NB4 (cell line): Measurements from ENCODE around the gene CTBP2.

Experiments
- POLR2A ChIP-seq: IDR thresholded peaks from 2 replicates; pipeline ENCODE4 v1.6.1; 2011; ENCODE audit warnings: mild to moderate bottlenecking; ENCODE audit not compliant: insufficient read length; ENCODE audit errors: extremely low read depth
- TF ChIP-seq, protein P1 (sequence below): IDR thresholded peaks from one replicate; pipeline ENCODE4 v1.5.1; 2012; ENCODE audit warnings: low read depth, low read length

DNA sequence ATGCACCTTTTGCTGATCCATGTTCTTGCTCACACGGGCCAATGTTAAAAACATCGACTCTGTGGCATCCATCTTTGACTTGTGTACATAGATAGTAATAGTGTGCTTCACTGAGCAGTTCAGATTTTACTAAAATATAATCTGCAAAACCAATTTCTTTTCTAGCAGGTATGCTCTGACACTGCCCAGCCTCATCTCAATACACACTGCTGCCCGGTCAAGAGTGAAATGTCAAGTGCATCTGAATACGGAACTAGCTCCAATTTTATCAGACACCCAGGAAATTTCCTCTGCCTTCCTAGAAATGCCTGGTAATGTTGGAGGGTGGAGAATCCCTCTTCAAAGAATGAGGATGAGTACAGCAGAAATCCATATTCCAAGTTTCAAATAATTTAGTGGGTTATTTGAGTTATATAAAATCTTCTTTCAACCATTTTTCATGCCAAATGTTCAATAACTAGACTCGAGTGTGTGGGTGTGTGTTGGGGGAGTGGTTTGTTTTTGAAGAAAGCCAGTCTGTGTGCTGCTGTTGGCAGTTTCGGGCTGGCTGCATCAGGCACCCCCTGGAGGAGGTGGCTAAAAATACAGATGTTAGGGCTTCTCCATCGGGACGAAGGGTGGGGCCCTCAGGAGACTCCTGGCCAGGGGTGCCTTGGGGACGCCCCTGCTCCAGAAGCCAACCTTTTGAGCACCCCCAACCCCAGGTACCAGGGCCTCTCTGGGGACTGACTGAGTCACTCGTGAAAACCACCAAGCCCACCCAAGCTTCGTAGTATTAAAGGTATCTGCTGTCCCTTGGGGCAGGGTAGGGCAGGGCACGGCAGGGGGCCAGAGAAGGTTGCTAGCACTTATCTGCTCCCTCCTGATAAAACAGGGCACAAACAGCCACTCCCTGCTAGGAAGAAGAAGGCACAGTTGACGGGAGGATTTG, 15.4 kb downstream of the CTBP2 start:
- TF ChIP-seq POLR2A: no peak
- TF ChIP-seq, protein P1, sequence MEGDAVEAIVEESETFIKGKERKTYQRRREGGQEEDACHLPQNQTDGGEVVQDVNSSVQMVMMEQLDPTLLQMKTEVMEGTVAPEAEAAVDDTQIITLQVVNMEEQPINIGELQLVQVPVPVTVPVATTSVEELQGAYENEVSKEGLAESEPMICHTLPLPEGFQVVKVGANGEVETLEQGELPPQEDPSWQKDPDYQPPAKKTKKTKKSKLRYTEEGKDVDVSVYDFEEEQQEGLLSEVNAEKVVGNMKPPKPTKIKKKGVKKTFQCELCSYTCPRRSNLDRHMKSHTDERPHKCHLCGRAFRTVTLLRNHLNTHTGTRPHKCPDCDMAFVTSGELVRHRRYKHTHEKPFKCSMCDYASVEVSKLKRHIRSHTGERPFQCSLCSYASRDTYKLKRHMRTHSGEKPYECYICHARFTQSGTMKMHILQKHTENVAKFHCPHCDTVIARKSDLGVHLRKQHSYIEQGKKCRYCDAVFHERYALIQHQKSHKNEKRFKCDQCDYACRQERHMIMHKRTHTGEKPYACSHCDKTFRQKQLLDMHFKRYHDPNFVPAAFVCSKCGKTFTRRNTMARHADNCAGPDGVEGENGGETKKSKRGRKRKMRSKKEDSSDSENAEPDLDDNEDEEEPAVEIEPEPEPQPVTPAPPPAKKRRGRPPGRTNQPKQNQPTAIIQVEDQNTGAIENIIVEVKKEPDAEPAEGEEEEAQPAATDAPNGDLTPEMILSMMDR: peak; percentile 50
